GM19463 (cell line): ENCODE results near the gene GNAO1.

Experiments used
- ATAC-seq: cut with Tn5 transposase; IDR thresholded peaks from one replicate; pipeline ENCODE4 v1.9.1; 2021; ENCODE audit warnings: mild to moderate bottlenecking, moderate library complexity; ENCODE audit not compliant: unreplicated experiment

Gene GNAO1

DNA sequence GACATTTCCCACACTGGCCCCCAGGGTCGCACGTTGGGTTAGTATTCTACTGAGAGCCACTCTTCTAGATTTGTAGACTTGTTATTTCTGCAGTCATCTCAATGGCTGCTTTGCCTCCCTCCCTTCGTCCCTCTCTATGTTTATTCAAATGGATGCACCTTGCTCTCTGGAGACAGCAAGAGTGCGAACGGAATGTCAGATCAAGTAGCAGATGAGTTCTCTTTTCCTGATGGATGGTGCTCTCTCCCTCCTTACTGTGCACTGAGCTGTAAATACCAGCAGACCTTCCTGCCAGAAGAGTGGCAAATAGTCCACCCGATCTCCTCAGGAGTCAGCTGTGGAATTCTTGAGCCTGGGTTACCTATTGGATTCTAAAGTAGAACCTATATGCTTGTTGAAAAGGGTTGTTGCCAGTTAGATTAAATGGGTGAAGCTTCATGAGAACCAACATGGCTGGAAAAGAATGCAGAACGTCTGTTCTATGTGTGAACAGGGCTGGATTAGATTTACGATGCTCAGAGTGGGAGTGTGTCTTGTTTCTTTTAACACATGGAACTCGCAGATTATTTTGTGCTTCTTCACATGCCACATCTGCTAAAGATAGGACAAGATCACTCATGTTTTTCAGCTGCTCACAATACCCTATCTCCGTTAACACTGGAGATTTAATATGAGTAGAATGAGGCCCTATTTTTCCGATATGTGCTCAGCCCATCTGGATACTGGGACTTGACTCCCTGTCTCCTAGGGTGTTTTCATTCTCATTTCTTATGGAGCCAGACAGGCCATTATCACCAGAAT lies 6.1 kb downstream of the GNAO1 start:
- no peak for ATAC-seq

DNA sequence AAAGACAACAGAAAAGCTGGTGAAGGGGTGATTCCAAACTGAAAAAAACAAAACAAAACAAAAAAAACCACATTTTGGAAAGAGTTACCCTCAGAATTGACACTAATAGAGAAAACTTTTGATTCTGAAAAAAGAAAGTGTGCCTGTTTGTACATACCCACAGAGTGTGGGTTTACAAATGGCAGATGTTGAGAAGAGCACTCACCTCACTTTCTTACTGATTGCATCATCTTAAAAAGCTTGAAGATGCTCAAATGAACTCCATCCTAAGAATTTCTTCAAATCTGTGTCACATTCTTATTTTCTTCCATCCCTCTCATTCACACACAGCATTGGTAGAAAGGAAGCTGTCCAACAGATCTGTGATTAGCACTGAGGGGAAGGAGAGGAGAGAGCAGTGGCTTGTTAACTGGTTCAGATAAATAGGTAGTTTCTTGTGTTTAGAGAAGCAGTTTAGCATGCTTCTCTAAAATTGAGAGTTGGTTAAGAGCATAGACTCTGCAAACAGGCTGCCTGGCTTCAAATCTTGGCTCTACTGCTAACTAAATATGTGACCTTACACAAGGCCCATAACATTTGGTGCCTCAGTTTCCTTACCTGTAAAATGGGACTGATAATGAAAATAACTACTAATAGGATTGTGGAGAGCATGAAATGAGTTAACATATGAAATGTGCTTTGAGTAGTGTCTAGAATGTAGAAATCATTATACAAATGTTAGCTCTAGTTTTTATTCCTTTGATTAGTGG lies 6.9 kb downstream of the GNAO1 start:
- ATAC-seq = no peak

DNA sequence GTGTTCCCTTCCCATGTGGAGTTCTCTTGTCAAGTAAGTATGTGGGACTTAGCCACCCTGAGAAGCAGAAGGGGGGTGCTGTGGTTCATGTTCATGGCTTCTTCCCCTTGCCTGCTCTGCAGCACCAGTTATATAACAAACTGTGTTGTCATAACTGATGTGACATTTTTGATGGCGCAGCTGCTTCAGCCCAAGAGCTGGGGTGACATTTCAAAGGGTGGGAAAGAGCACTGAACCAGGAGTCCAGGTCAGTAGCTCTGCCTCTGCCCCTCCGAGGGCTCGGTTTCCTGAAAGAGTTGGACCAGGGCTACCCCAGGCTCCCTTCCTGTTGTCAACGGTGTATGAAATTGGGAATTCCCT lies 7.4 kb downstream of the GNAO1 start:
- ATAC-seq = no peak

DNA sequence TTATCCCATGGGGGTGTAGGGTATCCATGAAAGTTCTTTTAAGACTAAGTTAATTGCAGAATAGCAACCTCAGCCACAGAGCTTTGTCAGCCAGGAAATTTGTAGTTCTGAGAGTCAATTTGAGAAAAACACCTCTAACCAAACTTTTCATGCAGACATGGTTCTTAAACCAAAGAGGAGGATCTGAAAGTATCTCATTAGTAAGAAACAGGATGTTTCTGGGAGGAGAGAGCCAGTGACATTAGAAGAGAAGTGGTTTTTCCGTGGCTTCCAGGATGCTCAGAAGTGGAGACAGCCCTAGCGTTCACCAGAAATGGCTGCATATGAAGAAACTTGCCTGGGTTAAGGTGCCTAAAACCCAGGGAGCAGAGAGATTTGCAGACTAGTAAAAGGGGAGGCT lies 7.9 kb downstream of the GNAO1 start:
- peak; percentile 62 for ATAC-seq

DNA sequence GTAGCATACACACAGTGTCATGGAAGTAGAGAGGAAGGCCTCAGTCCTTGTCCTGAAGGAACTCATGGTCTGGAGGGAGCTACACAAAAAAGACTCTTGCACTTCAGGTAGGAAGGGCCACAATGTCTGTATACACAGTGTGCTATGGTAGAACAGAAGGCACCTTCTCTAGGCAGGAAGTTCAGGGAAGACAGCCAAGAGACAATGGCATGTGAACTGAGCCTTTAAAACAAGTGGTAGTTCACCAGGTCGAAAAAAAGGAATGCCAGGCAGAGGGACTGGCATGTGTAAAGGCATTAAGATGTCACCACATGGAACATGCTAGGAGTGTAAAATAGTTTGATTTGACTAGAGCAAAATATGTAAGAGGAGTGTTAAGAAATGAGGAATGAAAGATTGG lies 9.7 kb downstream of the GNAO1 start:
- no peak for ATAC-seq

DNA sequence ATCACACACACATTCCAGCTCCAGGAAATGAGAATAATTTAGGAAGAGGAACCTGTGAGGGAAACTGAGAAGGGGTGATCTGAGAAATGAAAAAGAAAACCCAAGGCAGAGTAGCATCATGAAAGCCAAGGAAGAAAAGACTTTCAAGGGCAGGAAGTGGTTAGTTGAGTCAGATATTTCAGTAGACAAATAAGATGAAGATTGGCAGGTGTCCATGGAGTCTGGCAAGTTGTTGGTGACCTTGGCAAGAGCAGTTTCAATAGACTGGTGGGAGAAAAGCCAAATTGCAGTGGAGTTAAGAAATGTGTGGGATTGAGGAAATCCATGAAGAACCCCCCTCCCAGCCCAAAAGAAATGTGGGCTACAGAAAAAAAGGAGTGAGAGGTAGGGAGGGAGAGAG lies 10.7 kb downstream of the GNAO1 start:
- ATAC-seq = no peak

DNA sequence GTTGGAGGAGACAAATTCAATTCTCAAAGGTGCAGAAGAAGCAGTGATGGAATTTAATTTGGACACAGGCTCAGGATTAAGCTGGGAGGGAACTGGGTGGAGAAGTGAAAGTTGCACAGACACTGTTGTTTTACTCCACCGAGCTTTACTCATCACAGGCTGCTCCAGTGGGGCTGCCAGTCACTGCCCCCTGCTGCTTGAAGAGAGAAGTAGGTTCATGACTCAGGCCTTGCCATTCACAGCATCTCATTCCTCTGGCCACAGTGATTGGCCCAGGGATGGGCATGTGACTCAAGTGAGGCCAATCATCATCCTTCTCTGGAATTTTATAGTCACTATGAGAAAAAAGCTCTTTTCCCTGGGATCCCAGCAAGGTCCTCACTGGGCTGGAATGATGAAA lies 11.8 kb downstream of the GNAO1 start:
- no peak for ATAC-seq

DNA sequence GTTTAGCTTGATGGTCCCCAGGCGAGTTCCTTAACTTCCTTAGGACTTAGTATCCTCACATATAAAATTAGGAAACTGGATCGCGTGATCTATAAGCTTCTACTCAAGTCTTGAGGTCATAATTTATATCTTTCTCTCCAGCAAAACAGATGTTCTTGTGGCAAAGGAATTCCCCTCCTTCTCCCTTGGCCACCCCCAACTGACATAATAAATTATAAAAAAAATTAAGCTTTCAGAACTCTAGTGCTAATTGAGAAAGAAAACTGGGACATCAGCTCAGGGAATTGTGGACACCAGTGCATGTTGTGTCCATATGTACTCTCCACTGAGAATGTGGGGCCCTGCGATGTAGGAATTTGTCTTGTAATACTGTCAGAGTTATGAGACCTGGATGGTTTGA lies 13.5 kb downstream of the GNAO1 start:
- ATAC-seq = no peak

DNA sequence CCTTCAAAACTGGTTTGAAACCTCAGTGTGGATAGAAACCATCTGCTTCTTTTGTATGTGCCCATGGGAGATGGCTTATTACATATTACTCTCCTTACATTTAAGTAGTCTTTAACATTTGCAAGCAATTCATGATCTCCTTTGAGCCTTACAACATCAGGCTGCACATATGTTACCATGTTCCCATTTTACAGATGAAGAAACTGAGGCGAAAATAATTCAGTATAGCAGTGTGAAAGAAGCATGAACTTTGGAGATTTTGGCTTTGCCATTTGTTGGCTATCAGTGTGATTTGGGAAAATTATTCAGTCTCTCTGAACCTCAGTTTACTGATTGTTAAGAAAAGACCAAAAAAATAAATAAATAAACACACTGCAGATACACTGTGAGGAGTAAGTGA lies 15.7 kb downstream of the GNAO1 start:
- ATAC-seq = no peak

DNA sequence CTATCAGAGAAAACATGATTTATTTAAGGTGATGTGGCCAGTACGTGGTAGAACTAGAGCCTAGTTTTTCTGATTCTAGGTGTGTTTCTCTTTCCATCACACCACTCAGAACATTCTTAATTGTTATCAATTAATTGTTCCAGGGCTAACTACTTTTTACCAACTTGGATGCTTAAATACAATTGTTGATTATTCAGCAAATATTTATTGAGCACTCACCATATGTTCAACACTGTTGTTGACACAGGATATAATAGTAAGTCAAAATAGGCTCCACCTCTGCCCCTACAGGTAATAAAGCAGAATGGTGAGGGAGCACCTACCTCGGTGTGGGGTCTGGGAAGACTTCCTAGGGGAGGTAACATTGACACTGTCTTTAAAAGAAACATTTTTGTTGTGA lies 16.1 kb downstream of the GNAO1 start:
- no peak for ATAC-seq

DNA sequence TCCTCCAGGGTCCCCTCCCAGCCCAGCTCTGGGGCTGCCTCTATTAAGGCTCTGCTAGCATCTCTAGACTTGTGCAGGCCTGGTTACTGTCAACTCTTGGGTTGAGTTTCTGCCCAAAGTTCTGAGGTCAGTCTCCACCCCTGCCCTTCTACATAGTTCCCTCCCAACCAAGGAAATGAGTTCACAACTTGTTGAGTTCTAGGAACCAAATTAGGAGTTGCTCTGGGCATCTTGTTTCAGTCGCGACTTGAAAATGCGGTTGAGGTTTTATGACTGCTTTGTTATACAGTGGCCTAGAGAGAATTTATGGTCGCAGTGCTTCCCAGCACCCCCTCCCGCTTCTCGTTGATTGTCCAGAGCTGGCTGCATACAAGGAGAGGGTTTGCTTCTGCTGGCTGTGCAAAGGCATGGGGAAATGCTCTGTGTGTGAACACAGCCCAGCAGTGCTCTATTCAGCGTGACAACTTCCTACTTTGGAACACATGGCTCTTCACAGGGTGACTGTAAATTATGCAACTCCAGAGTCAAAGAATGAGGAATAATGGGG lies 20.2 kb downstream of the GNAO1 start:
- no peak for ATAC-seq

DNA sequence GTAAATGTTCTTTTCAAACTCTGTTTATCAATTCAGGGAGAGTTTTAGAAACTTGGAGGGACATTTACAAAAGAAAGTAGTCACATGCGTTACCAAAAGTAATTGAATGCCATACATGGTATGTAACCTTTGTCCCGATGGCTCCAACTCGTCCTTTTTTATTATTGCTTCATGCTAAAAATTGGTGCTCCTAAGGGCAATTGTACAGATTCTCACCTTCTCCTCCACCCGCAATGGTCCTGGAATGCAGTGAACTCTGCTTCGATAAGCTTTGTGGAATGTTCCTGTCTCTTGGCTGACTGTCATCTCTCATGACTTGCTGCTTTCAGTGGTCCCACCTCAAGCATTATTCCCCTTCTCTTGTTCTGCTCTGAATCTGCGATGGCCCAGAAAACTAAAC lies 20.9 kb downstream of the GNAO1 start:
- no peak for ATAC-seq

DNA sequence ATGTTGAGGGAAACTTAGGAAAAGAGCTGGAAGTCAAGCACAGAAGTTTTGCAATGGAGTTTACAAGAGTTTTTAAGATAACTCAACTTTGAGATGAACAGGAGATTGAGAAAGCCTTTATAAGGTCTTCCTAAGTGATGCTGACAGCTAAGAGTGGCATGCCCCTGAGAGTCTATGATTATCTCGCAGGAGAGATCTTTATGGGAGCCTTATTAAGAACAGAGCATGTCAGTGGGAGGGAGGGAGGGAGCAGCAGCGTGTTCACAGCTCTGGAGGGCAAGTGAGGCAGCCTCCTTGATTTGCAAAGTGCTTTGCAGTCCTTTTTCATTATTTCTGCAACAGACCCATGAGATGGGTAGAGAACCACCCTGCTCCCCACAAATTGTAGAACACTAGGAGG lies 30.7 kb downstream of the GNAO1 start:
- no peak for ATAC-seq

DNA sequence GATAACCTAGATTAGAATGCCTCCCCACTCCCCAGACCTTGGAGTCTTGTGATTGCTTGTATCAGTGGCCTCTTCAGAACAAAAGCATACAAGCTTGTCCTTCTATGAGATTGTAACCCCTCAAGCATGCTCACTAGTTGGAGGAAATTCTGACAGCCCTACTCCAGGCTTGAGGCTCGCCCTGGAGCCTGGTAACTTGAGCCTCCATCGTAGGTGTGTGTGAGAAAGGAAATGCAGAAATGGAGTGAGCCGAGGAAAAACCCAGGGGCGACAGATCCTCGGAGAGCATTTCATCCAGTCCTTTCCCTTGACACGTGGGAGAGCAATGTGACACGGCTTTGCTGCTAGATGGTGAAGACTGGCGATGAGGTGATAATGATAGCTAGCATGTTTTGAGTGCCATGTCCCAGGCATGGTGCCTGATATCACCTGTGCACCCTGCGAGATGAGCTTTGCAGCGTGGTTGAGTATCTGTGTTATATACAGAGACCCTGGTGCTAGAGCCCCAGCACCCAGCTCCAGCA lies 31.2 kb downstream of the GNAO1 start:
- ATAC-seq = no peak

DNA sequence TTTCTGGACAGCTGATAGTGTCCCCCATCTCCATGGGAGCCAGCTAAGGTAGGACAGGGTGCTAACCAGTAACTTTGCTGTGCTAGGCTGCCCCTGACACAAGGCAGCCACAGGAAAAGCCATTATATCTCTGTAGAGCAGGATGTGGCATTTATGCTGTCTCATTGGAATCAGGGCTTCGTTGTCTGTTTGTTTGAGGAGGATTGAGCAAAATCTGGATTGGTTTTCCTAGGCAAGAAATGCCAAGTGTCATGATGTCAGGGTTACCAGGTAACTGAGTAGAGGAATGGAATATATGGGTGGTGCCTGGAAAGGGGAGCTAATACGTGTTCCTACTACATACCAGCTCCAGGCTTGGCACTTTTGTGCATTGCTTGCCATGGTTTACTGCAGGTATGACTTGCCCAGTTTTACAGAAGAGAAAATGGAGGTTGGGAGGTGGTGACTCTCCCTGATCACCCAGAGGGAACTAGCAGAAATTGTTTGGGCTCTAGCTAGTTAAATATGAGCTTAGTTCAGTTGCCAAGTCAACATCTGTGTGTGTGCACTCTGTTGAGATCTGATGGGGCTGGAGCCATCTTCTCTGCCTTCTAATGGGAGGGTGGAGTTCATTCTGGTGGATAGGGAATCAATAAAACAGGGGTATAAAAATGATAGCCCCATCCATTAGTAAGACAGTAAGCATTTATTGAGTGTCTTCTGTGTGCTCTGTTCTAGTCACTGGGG lies 33.9 kb downstream of the GNAO1 start:
- no peak for ATAC-seq

DNA sequence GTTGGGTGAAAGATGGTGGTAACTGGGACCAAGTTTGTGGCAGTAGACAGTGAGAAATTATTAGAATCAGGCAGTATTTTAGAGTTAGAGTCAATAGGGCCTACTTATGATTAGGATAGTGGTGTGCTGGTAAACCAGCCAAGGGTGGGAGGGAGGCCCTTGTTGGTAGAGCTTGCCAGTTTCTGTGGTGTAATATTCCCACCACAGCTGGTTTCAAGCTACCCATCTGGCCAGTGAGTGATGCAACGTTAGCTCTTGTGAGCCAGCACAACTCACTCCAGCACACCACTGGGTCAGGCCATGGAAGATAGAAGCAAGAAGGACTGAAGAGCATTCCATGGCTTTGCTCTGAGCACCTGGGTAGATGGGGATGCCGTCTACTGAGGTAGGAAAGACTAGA lies 34.9 kb downstream of the GNAO1 start:
- no peak for ATAC-seq

DNA sequence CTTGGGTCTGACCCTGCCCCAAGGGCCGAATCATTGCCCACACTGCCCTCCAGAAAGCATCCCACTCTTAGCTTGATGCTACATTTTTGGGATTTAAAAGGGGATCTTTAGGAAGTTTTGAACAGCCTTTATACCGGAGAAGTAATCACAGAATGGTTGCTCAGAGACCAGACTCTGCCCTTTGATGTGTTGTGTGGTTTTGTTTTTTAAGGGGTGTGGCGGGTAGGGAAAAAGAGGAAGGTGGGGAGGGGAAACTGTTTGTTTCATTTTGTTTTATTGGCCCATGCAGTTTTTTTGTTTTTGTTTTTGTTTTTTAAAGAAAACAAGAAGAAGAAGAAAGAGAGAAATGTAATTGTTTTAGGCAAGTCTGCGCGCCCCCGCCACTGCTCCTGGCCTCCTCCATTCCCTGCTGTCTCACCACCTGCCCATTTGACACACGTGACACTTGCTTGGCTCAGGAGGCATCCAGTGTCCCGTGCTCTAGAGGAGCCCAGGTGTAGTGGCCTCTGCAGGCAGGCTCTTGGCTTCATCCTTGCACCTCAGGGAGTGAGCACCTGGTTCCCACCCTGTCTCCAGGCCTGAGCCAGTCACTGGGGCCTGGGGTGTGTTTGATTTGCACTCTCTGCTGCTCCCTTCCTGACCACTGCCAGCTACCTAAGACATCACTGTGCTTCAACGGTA lies 35.7 kb downstream of the GNAO1 start:
- no peak for ATAC-seq

DNA sequence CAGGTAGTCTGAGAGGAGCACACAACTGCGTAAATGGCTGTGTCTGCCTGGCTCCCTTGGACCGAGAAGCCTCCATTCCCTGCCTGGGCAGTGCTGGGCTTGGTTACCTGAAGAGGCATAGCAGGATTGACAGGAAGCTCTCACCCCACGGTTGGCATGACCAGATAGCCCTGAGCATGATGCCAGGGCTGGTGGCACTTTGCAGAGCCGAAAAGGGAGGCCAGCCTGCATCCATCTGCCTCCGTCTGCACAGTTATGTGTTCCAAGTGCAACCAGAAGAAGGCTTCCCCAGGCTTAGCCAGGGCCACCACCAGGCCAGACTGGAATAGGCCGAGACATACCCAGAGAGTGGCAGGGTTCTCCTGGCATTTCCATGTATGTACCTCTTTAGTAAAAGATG lies 36.6 kb downstream of the GNAO1 start:
- no peak for ATAC-seq

DNA sequence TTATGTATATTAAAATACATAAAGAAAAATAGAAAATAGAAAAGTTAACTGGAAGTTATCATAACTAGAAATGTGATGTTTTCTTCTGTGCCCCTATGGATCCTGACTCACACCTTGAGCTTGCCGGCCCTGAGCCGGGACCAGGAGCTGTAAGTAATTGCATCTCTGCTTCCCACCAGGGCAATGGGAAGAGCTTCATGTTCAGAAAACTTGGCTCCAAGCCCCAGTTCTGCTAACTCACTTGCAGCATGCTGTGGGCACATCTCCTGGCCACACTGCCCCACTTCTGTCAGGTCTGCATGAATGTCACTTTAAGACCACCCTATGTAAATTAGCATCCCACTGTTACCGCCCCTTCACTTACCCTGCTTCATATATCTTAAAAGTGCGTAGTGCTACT lies 37.2 kb downstream of the GNAO1 start:
- ATAC-seq = no peak

DNA sequence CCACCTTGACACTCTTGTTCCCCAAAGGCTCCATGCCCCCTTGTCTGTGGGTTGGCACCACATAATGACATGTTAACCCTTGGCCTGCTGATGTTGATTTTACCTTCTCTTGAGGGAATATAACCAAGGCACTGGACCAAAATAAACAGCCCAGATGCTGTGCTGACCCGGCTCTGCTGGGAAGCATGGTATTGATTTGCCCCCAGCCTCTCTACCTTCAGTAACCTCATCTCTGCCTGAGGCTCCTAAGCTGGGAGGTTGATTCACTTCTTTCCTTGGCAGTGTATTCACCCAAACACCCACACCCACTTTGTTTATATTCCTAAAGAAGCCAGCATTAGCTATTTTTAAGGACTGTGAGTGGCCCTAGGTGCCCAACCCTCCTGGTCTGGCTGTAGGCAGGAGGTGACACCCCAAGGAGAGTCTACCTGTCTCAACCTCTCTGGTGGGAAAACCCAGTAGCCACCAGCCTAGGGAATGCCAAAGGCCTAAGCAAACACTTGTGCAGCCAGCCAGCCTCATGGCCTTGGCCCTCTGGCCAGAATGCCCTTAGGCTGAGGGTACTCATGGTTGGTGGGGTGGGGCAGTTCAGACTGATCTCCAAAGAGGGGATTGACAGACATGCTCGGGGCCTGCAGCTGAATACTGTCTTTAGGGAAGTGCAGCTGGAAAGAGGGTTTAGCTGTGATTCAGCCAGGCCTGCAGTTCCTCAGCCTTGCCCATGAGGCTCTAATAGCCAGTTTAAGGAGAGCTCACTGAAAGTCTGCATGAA lies 42.7 kb downstream of the GNAO1 start:
- no peak for ATAC-seq
